ENCODE results near the gene TTC23. TPM values are rescaled to one million over a fixed set of nuclear protein-coding genes. Genes with fewer than 3 reads are reported as not detected.

Gene TTC23
- total RNA-seq (1 to 10 TPM in 2 of 5 experiments, under 1 TPM in 3; 0.34 to 4.0 (median 0.92) TPM), polyA plus RNA-seq (1 to 10 TPM in 1 of 2 donors, under 1 TPM in 1; 0.34 to 1.1 TPM), total RNA-seq (2.0 reads per million, percentile 9 among the genes with 10 or more reads in this experiment)

- Mint-ChIP-seq H3K36me3 (peaks cover 0 to 10% (median 0%) of the 10 kb centered on the region in 5 donors), H3K27me3 (no peaks in the 10 kb centered on the region), H3K9me3 (peaks cover 0 to 6% (median 3%) of the 10 kb centered on the region in 11 donors), H3K4me3 (peak within 1 kb of the TSS in 7 of 10 donors; percentile 81 to 95 (median 92)), H3K27ac (peak within 1 kb of the TSS in 3 of 9 donors; percentile 83 to 87 (median 85)), H3K4me1 (peaks cover 24 to 32% (median 27%) of the 10 kb centered on the region in 7 donors)
- Histone ChIP-seq H3K4me3 (ENCODE audit: low read length) (peak within 1 kb of the TSS; percentile 76), H3K27me3 (ENCODE audit: control insufficient read depth in 2 of 2, insufficient read depth in 2 of 2, low read length in 2 of 2) (no peaks in the 10 kb centered on the region), H3K27ac (ENCODE audit: low read depth, low read length) (no peak within 1 kb of the TSS), H3K36me3 (ENCODE audit: control insufficient read depth in 2 of 3, insufficient read depth in 3 of 3, low read length in 3 of 3) (peaks cover 0 to 3% (median 0%) of the 10 kb centered on the region in 3 experiments), H3K9me3 (ENCODE audit: control insufficient read depth in 2 of 3, low read length in 3 of 3) (no peaks in the 10 kb centered on the region), H3K4me1 (ENCODE audit: control insufficient read depth in 2 of 2, insufficient read depth in 2 of 2, low read length in 2 of 2) (peaks cover 14 to 28% of the 10 kb centered on the region in 2 donors)
- intact Hi-C loops (cut with micrococcal nuclease) = no loop called here
- ChIA-PET CTCF (no interaction called here), POLR2A (no interaction called here)
- peak in 1 of 9 donors; percentile 2 for DNase-seq
- no peak for ATAC-seq
These were observed at the start of gene TTC23 for GRCh38 chr15:99249270-99249841. TTC23 (minus strand) TSS chr15:99249581; CDS start chr15:99228712, 20,869 bp downstream.

GRCh38 chr15:99296386-99296785 is 47.0 kb upstream of the TTC23 start:
- intact Hi-C loops (cut with micrococcal nuclease) = no loop called here
- H3K27me3 Mint-ChIP-seq = no peaks in the 10 kb centered on the region
- ChIA-PET POLR2A (no interaction called here), CTCF (interaction anchor here (1.5 to 1.9 kb wide), 2 partner anchors 9 to 24 kb away, joined by 4 to 6 read pairs; no protein-coding TSS in a partner anchor)
- Histone ChIP-seq H3K36me3 (ENCODE audit: control insufficient read depth in 2 of 3, insufficient read depth in 3 of 3, low read length in 3 of 3) (peaks cover 0 to 11% (median 0%) of the 10 kb centered on the region in 3 experiments), H3K27me3 (ENCODE audit: control insufficient read depth in 2 of 2, insufficient read depth in 2 of 2, low read length in 2 of 2) (no peaks in the 10 kb centered on the region), H3K9me3 (ENCODE audit: control insufficient read depth in 2 of 3, low read length in 3 of 3) (no peaks in the 10 kb centered on the region), H3K4me3 (ENCODE audit: low read length) (no peak overlapping the region), H3K27ac (ENCODE audit: low read depth, low read length) (no peak overlapping the region), H3K4me1 (ENCODE audit: control insufficient read depth in 2 of 2, insufficient read depth in 2 of 2, low read length in 2 of 2) (no peaks in the 10 kb centered on the region)
- ATAC-seq (no peak), DNase-seq (no peak)
- no peak overlapping the region for H3K27ac Mint-ChIP-seq
- peaks cover 0 to 5% (median 0%) of the 10 kb centered on the region in 7 donors for H3K4me1 Mint-ChIP-seq
- peaks cover 0 to 9% (median 0%) of the 10 kb centered on the region in 11 donors for H3K9me3 Mint-ChIP-seq
- H3K4me3 Mint-ChIP-seq = no peak overlapping the region
- peaks cover 4 to 41% (median 31%) of the 10 kb centered on the region in 5 donors for H3K36me3 Mint-ChIP-seq

- Mint-ChIP-seq H3K27ac (no peak overlapping the region), H3K4me3 (no peak overlapping the region), H3K36me3 (peaks cover 4 to 44% (median 37%) of the 10 kb centered on the region in 5 donors), H3K9me3 (peaks cover 0 to 9% (median 0%) of the 10 kb centered on the region in 11 donors), H3K4me1 (peaks cover 0 to 5% (median 0%) of the 10 kb centered on the region in 7 donors), H3K27me3 (no peaks in the 10 kb centered on the region)
- intact Hi-C loops (cut with micrococcal nuclease) = no loop called here
- ChIA-PET CTCF (interaction anchor here (1.5 kb wide), 1 partner anchor 9 kb away, joined by 4 read pairs; no protein-coding TSS in a partner anchor), POLR2A (no interaction called here)
- H3K4me1 ChIP-seq (ENCODE audit: control insufficient read depth in 2 of 2, insufficient read depth in 2 of 2, low read length in 2 of 2) = no peaks in the 10 kb centered on the region
- H3K27ac ChIP-seq (ENCODE audit: low read depth, low read length) = no peak overlapping the region
- no peaks in the 10 kb centered on the region for H3K27me3 ChIP-seq (ENCODE audit: control insufficient read depth in 2 of 2, insufficient read depth in 2 of 2, low read length in 2 of 2)
- H3K9me3 ChIP-seq (ENCODE audit: control insufficient read depth in 2 of 3, low read length in 3 of 3) = no peaks in the 10 kb centered on the region
- no peak for DNase-seq
- H3K4me3 ChIP-seq (ENCODE audit: low read length) = no peak overlapping the region
- no peak for ATAC-seq
- peaks cover 0 to 11% (median 0%) of the 10 kb centered on the region in 3 experiments for H3K36me3 ChIP-seq (ENCODE audit: control insufficient read depth in 2 of 3, insufficient read depth in 3 of 3, low read length in 3 of 3)
These were observed 46.5 kb upstream of the TTC23 start for GRCh38 chr15:99295840-99296239.

GRCh38 chr15:99291643-99292042 is 42.3 kb upstream of the TTC23 start:
- peaks cover 0 to 9% (median 0%) of the 10 kb centered on the region in 11 donors for H3K9me3 Mint-ChIP-seq
- peaks cover 0 to 5% (median 0%) of the 10 kb centered on the region in 7 donors for H3K4me1 Mint-ChIP-seq
- no peaks in the 10 kb centered on the region for H3K4me1 ChIP-seq (ENCODE audit: control insufficient read depth in 2 of 2, insufficient read depth in 2 of 2, low read length in 2 of 2)
- intact Hi-C loops (cut with micrococcal nuclease) = no loop called here
- ChIA-PET CTCF (interaction anchor here (1.3 kb wide), 1 partner anchor 412 kb away, joined by 3 read pairs; no protein-coding TSS in a partner anchor), POLR2A (no interaction called here)
- no peak overlapping the region for H3K27ac Mint-ChIP-seq
- no peak overlapping the region for H3K4me3 Mint-ChIP-seq
- peaks cover 0 to 11% (median 0%) of the 10 kb centered on the region in 3 experiments for H3K36me3 ChIP-seq (ENCODE audit: control insufficient read depth in 2 of 3, insufficient read depth in 3 of 3, low read length in 3 of 3)
- ATAC-seq (no peak), DNase-seq (no peak)
- H3K36me3 Mint-ChIP-seq = peaks cover 4 to 43% (median 37%) of the 10 kb centered on the region in 5 donors
- H3K4me3 ChIP-seq (ENCODE audit: low read length) = no peak overlapping the region
- H3K27me3 Mint-ChIP-seq = no peaks in the 10 kb centered on the region
- no peaks in the 10 kb centered on the region for H3K9me3 ChIP-seq (ENCODE audit: control insufficient read depth in 2 of 3, low read length in 3 of 3)
- H3K27me3 ChIP-seq (ENCODE audit: control insufficient read depth in 2 of 2, insufficient read depth in 2 of 2, low read length in 2 of 2) = no peaks in the 10 kb centered on the region
- no peak overlapping the region for H3K27ac ChIP-seq (ENCODE audit: low read depth, low read length)

GRCh38 chr15:99283717-99284116 is 34.3 kb upstream of the TTC23 start:
- POLR2A ChIA-PET = no interaction called here
- Mint-ChIP-seq H3K4me1 (peaks cover 8 to 37% (median 12%) of the 10 kb centered on the region in 7 donors), H3K4me3 (no peak overlapping the region), H3K27ac (no peak overlapping the region), H3K27me3 (no peaks in the 10 kb centered on the region), H3K9me3 (peaks cover 0 to 5% (median 0%) of the 10 kb centered on the region in 11 donors), H3K36me3 (peaks cover 7 to 25% (median 20%) of the 10 kb centered on the region in 5 donors)
- Histone ChIP-seq H3K4me3 (ENCODE audit: low read length) (no peak overlapping the region), H3K27ac (ENCODE audit: low read depth, low read length) (no peak overlapping the region), H3K9me3 (ENCODE audit: control insufficient read depth in 2 of 3, low read length in 3 of 3) (no peaks in the 10 kb centered on the region), H3K27me3 (ENCODE audit: control insufficient read depth in 2 of 2, insufficient read depth in 2 of 2, low read length in 2 of 2) (no peaks in the 10 kb centered on the region), H3K36me3 (ENCODE audit: control insufficient read depth in 2 of 3, insufficient read depth in 3 of 3, low read length in 3 of 3) (no peaks in the 10 kb centered on the region), H3K4me1 (ENCODE audit: control insufficient read depth in 2 of 2, insufficient read depth in 2 of 2, low read length in 2 of 2) (no peaks in the 10 kb centered on the region)
- DNase-seq (no peak), ATAC-seq (no peak)
- CTCF ChIA-PET = interaction anchor here (1.3 to 2.4 kb wide), 2 partner anchors 10 to 421 kb away, joined by 8 to 9 read pairs; no protein-coding TSS in a partner anchor
- intact Hi-C loops (cut with micrococcal nuclease) = loop anchor here in 1 of 2 donors (10.0 kb wide), 1 partner anchor 221 kb away; no protein-coding TSS in a partner anchor

GRCh38 chr15:99282586-99282985 is 33.2 kb upstream of the TTC23 start:
- no peaks in the 10 kb centered on the region for H3K27me3 Mint-ChIP-seq
- ATAC-seq = no peak
- H3K36me3 Mint-ChIP-seq = peaks cover 7 to 29% (median 20%) of the 10 kb centered on the region in 5 donors
- no peak overlapping the region for H3K4me3 Mint-ChIP-seq
- H3K36me3 ChIP-seq (ENCODE audit: control insufficient read depth in 2 of 3, insufficient read depth in 3 of 3, low read length in 3 of 3) = no peaks in the 10 kb centered on the region
- H3K4me1 Mint-ChIP-seq = peaks cover 8 to 43% (median 14%) of the 10 kb centered on the region in 7 donors
- ChIA-PET POLR2A (no interaction called here), CTCF (interaction anchor here (0.6 to 2.4 kb wide), 5 partner anchors 10 to 636 kb away, joined by 3 to 9 read pairs (median 7); no protein-coding TSS in a partner anchor)
- no peak overlapping the region for H3K27ac Mint-ChIP-seq
- no peak overlapping the region for H3K27ac ChIP-seq (ENCODE audit: low read depth, low read length)
- H3K9me3 ChIP-seq (ENCODE audit: control insufficient read depth in 2 of 3, low read length in 3 of 3) = no peaks in the 10 kb centered on the region
- H3K4me1 ChIP-seq (ENCODE audit: control insufficient read depth in 2 of 2, insufficient read depth in 2 of 2, low read length in 2 of 2) = no peaks in the 10 kb centered on the region
- no peak overlapping the region for H3K4me3 ChIP-seq (ENCODE audit: low read length)
- intact Hi-C loops (cut with micrococcal nuclease) = loop anchor here in 1 of 2 donors (10.0 kb wide), 1 partner anchor 222 kb away; no protein-coding TSS in a partner anchor
- H3K9me3 Mint-ChIP-seq = peaks cover 0 to 5% (median 0%) of the 10 kb centered on the region in 11 donors
- no peak for DNase-seq
- H3K27me3 ChIP-seq (ENCODE audit: control insufficient read depth in 2 of 2, insufficient read depth in 2 of 2, low read length in 2 of 2) = no peaks in the 10 kb centered on the region

Data from naive thymus-derived CD4-positive, alpha-beta T cell (primary cell).